ENCODE data around the gene WASL. TPM values are rescaled to one million over a fixed set of nuclear protein-coding genes. Genes with fewer than 3 reads are reported as not detected.

The WASL gene
- total RNA-seq, 1 experiment from 2014 or later: 39.3 TPM

DNA sequence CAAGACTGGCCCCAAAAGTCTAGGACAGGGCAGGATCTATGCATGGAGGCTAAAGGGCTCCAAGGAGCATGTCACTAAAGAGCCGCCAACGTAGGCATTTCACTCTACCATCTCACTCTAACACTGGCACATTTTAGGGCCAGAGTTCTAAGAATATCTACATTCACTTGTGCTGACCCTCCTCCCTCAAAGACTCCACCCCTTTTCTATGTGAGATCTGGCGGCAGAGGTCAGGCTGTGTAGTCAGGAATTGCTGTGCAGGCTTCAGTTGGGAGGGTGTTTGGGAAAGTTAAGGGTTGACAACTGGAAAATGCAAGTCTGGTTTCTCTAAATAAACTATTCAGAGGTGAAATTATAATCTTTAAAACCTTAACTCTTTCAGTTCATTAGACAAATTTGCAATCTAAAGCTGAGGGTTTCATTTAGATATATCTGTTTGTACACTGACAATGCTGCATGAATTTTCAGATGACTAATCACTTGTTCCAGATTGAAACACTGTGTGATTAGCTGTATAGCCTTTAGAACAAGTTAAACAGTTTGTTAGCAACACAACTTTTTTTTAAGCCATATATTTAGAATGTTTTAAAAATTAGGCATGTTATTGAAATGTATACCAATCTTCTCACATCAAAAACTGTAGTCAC lies 74.9 kb downstream of the WASL start:
- no peak overlapping the region for H3K4me2 ChIP-seq (ENCODE audit: insufficient read depth, insufficient read length, low read length)
- H2BK12ac ChIP-seq (ENCODE audit: insufficient read length, low read depth, low read length): no peak overlapping the region
- H3K27me3 ChIP-seq (ENCODE audit: insufficient read depth, low read length): no peaks in the 10 kb centered on the region
- TF ChIP-seq, protein P1, sequence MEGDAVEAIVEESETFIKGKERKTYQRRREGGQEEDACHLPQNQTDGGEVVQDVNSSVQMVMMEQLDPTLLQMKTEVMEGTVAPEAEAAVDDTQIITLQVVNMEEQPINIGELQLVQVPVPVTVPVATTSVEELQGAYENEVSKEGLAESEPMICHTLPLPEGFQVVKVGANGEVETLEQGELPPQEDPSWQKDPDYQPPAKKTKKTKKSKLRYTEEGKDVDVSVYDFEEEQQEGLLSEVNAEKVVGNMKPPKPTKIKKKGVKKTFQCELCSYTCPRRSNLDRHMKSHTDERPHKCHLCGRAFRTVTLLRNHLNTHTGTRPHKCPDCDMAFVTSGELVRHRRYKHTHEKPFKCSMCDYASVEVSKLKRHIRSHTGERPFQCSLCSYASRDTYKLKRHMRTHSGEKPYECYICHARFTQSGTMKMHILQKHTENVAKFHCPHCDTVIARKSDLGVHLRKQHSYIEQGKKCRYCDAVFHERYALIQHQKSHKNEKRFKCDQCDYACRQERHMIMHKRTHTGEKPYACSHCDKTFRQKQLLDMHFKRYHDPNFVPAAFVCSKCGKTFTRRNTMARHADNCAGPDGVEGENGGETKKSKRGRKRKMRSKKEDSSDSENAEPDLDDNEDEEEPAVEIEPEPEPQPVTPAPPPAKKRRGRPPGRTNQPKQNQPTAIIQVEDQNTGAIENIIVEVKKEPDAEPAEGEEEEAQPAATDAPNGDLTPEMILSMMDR (conservative IDR thresholded peaks at IDR 0.05): no peak
- peak overlapping the region in 2 of 3 experiments; percentile 13 to 37; a peak in 2 of 7 replicates for H3K27ac Mint-ChIP-seq
- no peaks in the 10 kb centered on the region for H3K36me3 Mint-ChIP-seq (ENCODE audit: insufficient read depth in 1 of 3, low read depth in 3 of 3)
- H2BK120ac ChIP-seq (ENCODE audit: low read depth, low read length, poor library complexity, severe bottlenecking): no peak overlapping the region
- H4K5ac ChIP-seq (ENCODE audit: insufficient read length, low read depth, low read length): no peak overlapping the region
- H3K4me3 Mint-ChIP-seq: no peak overlapping the region
- no peak overlapping the region for H3T11ph ChIP-seq (ENCODE audit: low read length)
- H4K91ac ChIP-seq (ENCODE audit: insufficient read length, low read depth, low read length): no peak overlapping the region
- H3K56ac ChIP-seq (ENCODE audit: insufficient read length, low read depth, low read length): no peak overlapping the region
- H3K14ac ChIP-seq (ENCODE audit: insufficient read depth, low read length): no peak overlapping the region
- H3K4me1 ChIP-seq (ENCODE audit: insufficient read depth, low read length): 0 out of 2 replicates have a peak, but pooled peaks cover 3% of the 10 kb centered on the region
- no peak overlapping the region for H2BK20ac ChIP-seq (ENCODE audit: low read depth, low read length, poor library complexity, severe bottlenecking)
- H3K79me2 ChIP-seq (ENCODE audit: insufficient read depth, low read length): no peaks in the 10 kb centered on the region
- H3K9me3 ChIP-seq (ENCODE audit: control insufficient read depth, low read depth, low read length): no peaks in the 10 kb centered on the region
- no peaks in the 10 kb centered on the region for H3K23me2 ChIP-seq (ENCODE audit: insufficient read length, low read depth, low read length, poor library complexity, severe bottlenecking)
- H4K20me1 ChIP-seq (ENCODE audit: control insufficient read depth, insufficient read depth, insufficient read length): no peaks in the 10 kb centered on the region
- no peaks in the 10 kb centered on the region for H3K79me1 ChIP-seq (ENCODE audit: insufficient read depth, low read depth, low read length, poor library complexity, severe bottlenecking)
- no peaks in the 10 kb centered on the region; the same call in 1 of the 2 replicates for H3K27me3 Mint-ChIP-seq (ENCODE audit: low read depth)
- H3K4me1 Mint-ChIP-seq: peaks cover 13% of the 10 kb centered on the region in 2 experiments
- H3K9ac ChIP-seq (ENCODE audit: extremely low read depth, insufficient read length, low read length): no peak overlapping the region
- no CpG with 5 or more reads among the region's 3 CpGs for WGBS (ENCODE audit: extremely low coverage, insufficient read length, low lambda C conversion rate)
- H3K18ac ChIP-seq (ENCODE audit: insufficient read length, low read depth, low read length): no peak overlapping the region
- H3K27ac ChIP-seq (ENCODE audit: insufficient read length, low read depth, low read length): no peak overlapping the region
- DNase-seq: no peak
- H3K9me3 Mint-ChIP-seq: no peaks in the 10 kb centered on the region; a peak in 1 of 5 replicates
- no peak overlapping the region for H3K23ac ChIP-seq (ENCODE audit: insufficient read length, low read depth, low read length)
- H2BK5ac ChIP-seq (ENCODE audit: insufficient read length, low read length): no peak overlapping the region
- H4K8ac ChIP-seq (replicated peaks; ENCODE audit: insufficient read length, low read depth, low read length): no peak overlapping the region
- no peak overlapping the region for H2BK15ac ChIP-seq (ENCODE audit: low read depth, low read length)
- no peak overlapping the region for H2AK5ac ChIP-seq (ENCODE audit: insufficient read length, low read length)
- no peak overlapping the region for H3K4ac ChIP-seq (ENCODE audit: low read depth, low read length)
- H2AFZ ChIP-seq (ENCODE audit: low read length): no peak overlapping the region
